ENCODE measurements around the gene FAM200A. TPM values are rescaled to one million over a fixed set of nuclear protein-coding genes. Genes with fewer than 3 reads are reported as not detected.

The FAM200A gene
- total and polyA plus RNA-seq, 2 of the 8 experiments (the other 6 are each of a cell fraction or from before 2014, with no cell fraction given) = 4.3 to 7.5 TPM

DNA sequence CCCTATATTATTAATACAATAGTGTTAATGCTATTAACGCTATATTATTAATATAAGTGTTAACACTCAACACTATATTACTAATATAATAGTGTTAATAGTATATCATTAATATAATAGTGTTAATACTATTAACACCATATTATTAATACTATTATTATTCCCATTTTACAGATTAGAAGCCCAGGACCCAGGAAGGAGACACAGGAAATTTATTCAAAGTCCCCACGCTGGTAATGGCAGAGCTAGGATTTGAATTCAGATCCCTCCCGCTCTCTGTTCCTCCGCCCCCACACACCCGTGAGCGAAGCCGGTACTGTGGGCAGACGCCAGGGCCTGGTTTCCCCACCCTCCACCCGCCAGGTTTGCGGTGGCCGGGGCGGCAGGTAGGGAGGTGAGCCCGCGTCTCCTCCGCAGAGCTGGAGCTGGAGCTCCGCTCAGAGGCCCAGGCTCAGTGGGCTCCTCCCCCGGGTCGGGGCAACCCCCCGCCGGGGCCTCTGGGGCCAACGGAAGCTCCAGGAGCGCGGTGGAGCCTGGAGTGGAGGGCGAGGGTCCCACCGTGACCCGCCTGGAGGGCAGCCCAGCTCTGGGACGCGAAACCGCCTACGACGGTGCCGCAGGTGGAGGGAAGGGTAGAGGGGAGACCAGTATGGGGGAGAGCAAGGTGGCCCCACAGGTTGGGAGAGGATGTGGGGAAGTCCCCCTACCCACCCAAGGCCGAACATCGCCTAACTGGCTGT lies 46.0 kb upstream of the FAM200A start, which contains the start of gene TMEM225B (continued):
- no peak for TF ChIP-seq KDM4A (IDR thresholded peaks at IDR 0.05; ENCODE audit: low read depth, low read length, severe bottlenecking)
- no peak for TF ChIP-seq CBX8 (IDR thresholded peaks at IDR 0.05; ENCODE audit: borderline replicate concordance, low read depth, low read length)
- TF ChIP-seq CTBP2 (IDR thresholded peaks at IDR 0.05; ENCODE audit: borderline replicate concordance, insufficient read depth, insufficient read length, low read length) = no peak
- no peak for TF ChIP-seq POLR2A (IDR thresholded peaks at IDR 0.05; ENCODE audit: control extremely low read depth in 1 of 2, low read depth in 2 of 2, low read length in 2 of 2)
- TF ChIP-seq, protein P1, sequence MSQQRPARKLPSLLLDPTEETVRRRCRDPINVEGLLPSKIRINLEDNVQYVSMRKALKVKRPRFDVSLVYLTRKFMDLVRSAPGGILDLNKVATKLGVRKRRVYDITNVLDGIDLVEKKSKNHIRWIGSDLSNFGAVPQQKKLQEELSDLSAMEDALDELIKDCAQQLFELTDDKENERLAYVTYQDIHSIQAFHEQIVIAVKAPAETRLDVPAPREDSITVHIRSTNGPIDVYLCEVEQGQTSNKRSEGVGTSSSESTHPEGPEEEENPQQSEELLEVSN (IDR thresholded peaks at IDR 0.05) = no peak
- no peak for TF ChIP-seq USF2 (IDR thresholded peaks at IDR 0.05; ENCODE audit: low read length)
- TF ChIP-seq JUN (IDR thresholded peaks at IDR 0.05; ENCODE audit: low read depth, low read length) = no peak

Data from H1 (cell line).